MM.1S (cell line): ENCODE data around the gene CD96.

ENCODE experiments used
- CTCF ChIP-seq: fragments of 300-600 bp; sonication (generic); IDR thresholded peaks from 2 replicates; pipeline ENCODE4 v1.5.1; 2016; ENCODE audit warnings: antibody characterized with exemption, low read length, mixed read lengths
- EZH2 ChIP-seq: fragments of 300-600 bp; sonication (generic); optimal IDR thresholded peaks from 2 replicates; pipeline ENCODE3; 2017; ENCODE audit warnings: low read depth, mild to moderate bottlenecking, antibody characterized with exemption, low read length, mixed read lengths
- EZH2phosphoT487 ChIP-seq: fragments of 300-600 bp; sonication (generic); IDR thresholded peaks from 2 replicates; pipeline ENCODE4 v1.6.1; 2018; ENCODE audit warnings: antibody characterized with exemption, low read length

- TF ChIP-seq CTCF (no peak), EZH2phosphoT487 (no peak), EZH2 (no peak)
Measured at GRCh38 chr3:111579495-111579894, 37.5 kb downstream of the CD96 start.
